Suprapubic skin (tissue), 4 donors: ENCODE measurements around the gene PMPCB.

Source experiments
- EP300 ChIP-seq: sonication (generic); formaldehyde crosslinking; IDR thresholded peaks from one replicate; pipeline ENCODE4 v1.6.1; 2017; ENCODE audit warnings: antibody characterized with exemption
- POLR2A ChIP-seq, 2 donors: fragments of 450-650 bp; IDR thresholded peaks; one replicate each; pipeline ENCODE4 v1.6.1; 2017; ENCODE audit warnings: antibody characterized with exemption in 2 of 2, mild to moderate bottlenecking in 2 of 2, moderate library complexity in 2 of 2
- POLR2AphosphoS5 ChIP-seq, 3 donors: sonication (generic); formaldehyde crosslinking; IDR thresholded peaks; one replicate each; pipeline ENCODE4 v1.6.1; 2017; ENCODE audit warnings: antibody characterized with exemption in 3 of 3
- TF ChIP-seq, protein P1 (sequence below), 2 donors: fragments of 200-600 bp in 1 of 2; fragments of 450-650 bp in 1 of 2; sonication (generic) in 1 of 2; IDR thresholded peaks; one replicate each; pipeline ENCODE4 v1.5.1; 2016 to 2019; ENCODE audit warnings: antibody characterized with exemption in 2 of 2, mild to moderate bottlenecking in 1 of 2, moderate library complexity in 1 of 2

DNA sequence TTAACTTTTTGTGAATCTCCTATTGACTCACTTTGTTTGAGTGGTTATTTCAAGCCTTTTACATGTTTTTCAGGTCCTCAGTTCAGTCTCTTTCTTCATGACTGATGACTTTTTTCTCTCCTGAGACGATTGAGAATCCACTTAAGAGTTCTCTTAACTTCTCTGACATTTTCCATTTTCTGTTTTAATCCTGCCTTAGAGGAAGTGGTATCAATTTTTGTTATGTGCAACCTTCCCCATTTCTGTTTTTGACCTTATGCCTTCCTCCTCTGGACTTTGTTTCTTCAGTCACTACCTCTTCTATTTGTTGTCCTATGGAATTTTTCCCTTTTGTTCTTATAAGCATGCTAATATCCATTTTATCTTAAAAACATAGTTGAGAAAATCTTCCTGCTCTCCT, 52.6 kb downstream of the PMPCB start:
- TF ChIP-seq POLR2AphosphoS5 (IDR thresholded peaks at IDR 0.05) (no peak), POLR2A (IDR thresholded peaks at IDR 0.05) (no peak), EP300 (no peak)
- TF ChIP-seq, protein P1, sequence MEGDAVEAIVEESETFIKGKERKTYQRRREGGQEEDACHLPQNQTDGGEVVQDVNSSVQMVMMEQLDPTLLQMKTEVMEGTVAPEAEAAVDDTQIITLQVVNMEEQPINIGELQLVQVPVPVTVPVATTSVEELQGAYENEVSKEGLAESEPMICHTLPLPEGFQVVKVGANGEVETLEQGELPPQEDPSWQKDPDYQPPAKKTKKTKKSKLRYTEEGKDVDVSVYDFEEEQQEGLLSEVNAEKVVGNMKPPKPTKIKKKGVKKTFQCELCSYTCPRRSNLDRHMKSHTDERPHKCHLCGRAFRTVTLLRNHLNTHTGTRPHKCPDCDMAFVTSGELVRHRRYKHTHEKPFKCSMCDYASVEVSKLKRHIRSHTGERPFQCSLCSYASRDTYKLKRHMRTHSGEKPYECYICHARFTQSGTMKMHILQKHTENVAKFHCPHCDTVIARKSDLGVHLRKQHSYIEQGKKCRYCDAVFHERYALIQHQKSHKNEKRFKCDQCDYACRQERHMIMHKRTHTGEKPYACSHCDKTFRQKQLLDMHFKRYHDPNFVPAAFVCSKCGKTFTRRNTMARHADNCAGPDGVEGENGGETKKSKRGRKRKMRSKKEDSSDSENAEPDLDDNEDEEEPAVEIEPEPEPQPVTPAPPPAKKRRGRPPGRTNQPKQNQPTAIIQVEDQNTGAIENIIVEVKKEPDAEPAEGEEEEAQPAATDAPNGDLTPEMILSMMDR (IDR thresholded peaks at IDR 0.05), result no peak
